GM12872 (cell line): ENCODE data around the gene DNASE1L3.

Experiments
- CTCF ChIP-seq: IDR thresholded peaks from 3 replicates; pipeline ENCODE4 v1.5.1; 2011; ENCODE audit warnings: low read depth, mild to moderate bottlenecking, low read length, moderate library complexity; ENCODE audit not compliant: insufficient read depth

The DNASE1L3 gene

GRCh38 chr3:58184982-58185360 is 25.8 kb downstream of the DNASE1L3 start:
- no peak for TF ChIP-seq CTCF

GRCh38 chr3:58184309-58184981 is 26.3 kb downstream of the DNASE1L3 start:
- TF ChIP-seq CTCF = no peak

- TF ChIP-seq CTCF = no peak
Measured at GRCh38 chr3:58183891-58184290, 26.9 kb downstream of the DNASE1L3 start.

- TF ChIP-seq CTCF = no peak
Measured at GRCh38 chr3:58183221-58183620, 27.6 kb downstream of the DNASE1L3 start.

GRCh38 chr3:58180940-58181587 is 29.7 kb downstream of the DNASE1L3 start:
- TF ChIP-seq CTCF = no peak

GRCh38 chr3:58180099-58180880 is 30.5 kb downstream of the DNASE1L3 start:
- TF ChIP-seq CTCF = no peak
